GM21526 (cell line): ENCODE data around the gene COPS8.

ENCODE experiments used
- ATAC-seq: cut with Tn5 transposase; IDR thresholded peaks from one replicate; pipeline ENCODE4 v1.9.1; 2021; ENCODE audit warnings: moderate library complexity; ENCODE audit not compliant: unreplicated experiment, low FRiP score

The COPS8 gene

GRCh38 chr2:237129625-237130263 is 44.1 kb downstream of the COPS8 start:
- ATAC-seq: no peak

- ATAC-seq: no peak
These were observed 45.1 kb downstream of the COPS8 start for GRCh38 chr2:237130562-237131421.

GRCh38 chr2:237131749-237132533 is 46.3 kb downstream of the COPS8 start:
- ATAC-seq: no peak

- ATAC-seq: no peak
These were observed 47.1 kb downstream of the COPS8 start for GRCh38 chr2:237132799-237133198.

- no peak for ATAC-seq
These were observed 48.9 kb downstream of the COPS8 start for GRCh38 chr2:237134321-237135230.

GRCh38 chr2:237136824-237137223 is 51.1 kb downstream of the COPS8 start:
- no peak for ATAC-seq

- no peak for ATAC-seq
These were observed 52.1 kb downstream of the COPS8 start for GRCh38 chr2:237137626-237138323.

- ATAC-seq: no peak
These were observed 53.5 kb downstream of the COPS8 start for GRCh38 chr2:237139123-237139675.

- ATAC-seq: no peak
These were observed 55.1 kb downstream of the COPS8 start for GRCh38 chr2:237140689-237141285.

- no peak for ATAC-seq
These were observed 55.9 kb downstream of the COPS8 start for GRCh38 chr2:237141571-237142051.

GRCh38 chr2:237143118-237143517 is 57.4 kb downstream of the COPS8 start:
- ATAC-seq: no peak

- no peak for ATAC-seq
These were observed 58.2 kb downstream of the COPS8 start for GRCh38 chr2:237143676-237144440.

GRCh38 chr2:237144516-237144915 is 58.8 kb downstream of the COPS8 start:
- ATAC-seq: no peak

GRCh38 chr2:237147317-237147716 is 61.6 kb downstream of the COPS8 start:
- ATAC-seq: no peak

- no peak for ATAC-seq
These were observed 62.9 kb downstream of the COPS8 start for GRCh38 chr2:237148624-237149023.

GRCh38 chr2:237149425-237149824 is 63.7 kb downstream of the COPS8 start:
- ATAC-seq: no peak
